Activated CD8-positive, alpha-beta T cell treated with anti-CD3 and anti-CD28 coated beads for 36 hours (primary cell): ENCODE measurements around the gene TRMT61A. TPM values are rescaled to one million over a fixed set of nuclear protein-coding genes. Genes with fewer than 3 reads are reported as not detected.

Experiments
- ATAC-seq: fragments of 200-7000 bp; cut with Tn5 transposase; one replicate; pipeline ENCODE4 v1.10.0; 2021; ENCODE audit warnings: mild to moderate bottlenecking, moderate library complexity
- CTCF ChIA-PET: fragments of 350-600 bp; sonication (Branson Sonifier 250); formaldehyde crosslinking; loops from one replicate; lab custom pipeline; 2021; ENCODE audit warnings: antibody characterized with exemption; lab: Charles Lee
- POLR2A ChIA-PET: fragments of 350-600 bp; sonication (Branson Sonifier 250); formaldehyde crosslinking; loops from one replicate; lab custom pipeline; 2021; ENCODE audit warnings: antibody characterized with exemption; lab: Charles Lee
- DNase-seq: peaks from one replicate; pipeline ENCODE4 v3.0.0-alpha.2; 2020
- H3K27ac Mint-ChIP-seq: one replicate; pipeline ENCODE4 v1.8.0; 2021; ENCODE audit warnings: mild to moderate bottlenecking, mixed read lengths
- H3K27me3 Mint-ChIP-seq: one replicate; pipeline ENCODE4 v1.8.0; 2021; ENCODE audit warnings: mixed read lengths
- H3K36me3 Mint-ChIP-seq: one replicate; pipeline ENCODE4 v1.8.0; 2021; ENCODE audit warnings: low read depth, mixed read lengths
- H3K4me1 Mint-ChIP-seq: one replicate; pipeline ENCODE4 v1.8.0; 2021; ENCODE audit warnings: low read depth, mixed read lengths
- H3K4me3 Mint-ChIP-seq: one replicate; pipeline ENCODE4 v1.8.0; 2021; ENCODE audit warnings: mild to moderate bottlenecking, moderate library complexity, mixed read lengths
- H3K9me3 Mint-ChIP-seq: one replicate; pipeline ENCODE4 v1.8.0; 2021; ENCODE audit warnings: mixed read lengths
- CTCF ChIP-seq: fragments of 200-600 bp; IDR thresholded peaks from one replicate; pipeline ENCODE4 v1.8.0; 2022; ENCODE audit warnings: antibody characterized with exemption, mild to moderate bottlenecking
- intact Hi-C: fragments of 100-400 bp; cut with micrococcal nuclease; formaldehyde crosslinking; loops from one replicate; pipeline ENCODE4 v1.10.0; 2022
- total RNA-seq, 2 experiments: library from RNA; stranded (reverse); gene quantifications; one replicate each; pipeline ENCODE4 v1.2.3, GENCODE V29; 2021

Gene TRMT61A
- total RNA-seq, 2 experiments from 2014 or later = 9.9 TPM

DNA sequence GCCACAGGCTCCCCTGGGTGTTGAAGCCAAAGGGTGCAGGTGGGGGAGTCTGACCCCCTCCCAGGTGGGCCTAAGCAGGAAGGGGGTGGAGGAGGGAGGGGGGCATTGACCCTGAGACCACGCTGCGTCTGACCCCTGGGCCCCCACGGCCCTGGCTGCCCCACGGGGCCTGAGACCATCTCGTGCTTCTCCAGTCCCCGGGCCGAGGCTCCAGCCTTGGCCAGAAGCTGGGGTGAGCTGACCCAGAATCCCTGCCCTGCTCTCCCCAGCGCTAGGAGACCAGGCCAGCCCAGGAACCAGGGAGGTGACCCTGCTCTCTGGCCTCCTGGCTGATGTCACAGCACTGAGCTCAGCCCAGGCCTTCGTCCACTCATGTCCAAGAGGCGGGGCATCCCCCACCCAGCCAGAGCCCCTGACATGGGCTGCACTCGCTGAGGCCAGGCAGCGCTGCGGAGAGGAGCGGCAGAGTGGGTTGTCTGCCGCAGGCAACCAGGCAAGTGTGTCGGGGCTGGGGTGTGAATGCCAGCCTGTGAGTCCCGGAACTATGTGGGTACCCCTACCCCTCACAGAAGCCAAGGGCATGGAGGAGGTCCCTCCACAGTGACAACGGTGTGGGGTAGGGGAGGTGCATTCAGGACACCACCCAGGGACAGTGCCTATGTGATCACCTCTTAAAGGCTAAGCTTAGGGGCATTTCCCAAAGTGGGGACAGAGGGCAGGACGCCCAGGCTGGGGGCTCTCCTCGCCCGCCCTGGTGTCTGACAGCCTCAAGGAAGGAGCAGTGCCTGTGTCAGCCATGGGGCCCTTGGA lies 6.3 kb downstream of the TRMT61A start:
- CTCF ChIA-PET = no interaction called here
- TF ChIP-seq CTCF = no peak
- H3K4me3 Mint-ChIP-seq = no peak overlapping the region
- POLR2A ChIA-PET = interaction anchor here (1.3 to 1.8 kb wide), 4 partner anchors 7 to 26 kb away, joined by 4 to 8 read pairs (median 5); no protein-coding TSS in a partner anchor
- no peak overlapping the region for H3K27ac Mint-ChIP-seq
- intact Hi-C loops = no loop called here
- peaks cover 14% of the 10 kb centered on the region for H3K4me1 Mint-ChIP-seq
- ATAC-seq (no peak), DNase-seq (no peak)
- H3K36me3 Mint-ChIP-seq = peaks cover 10% of the 10 kb centered on the region
- no peaks in the 10 kb centered on the region for H3K9me3 Mint-ChIP-seq
- H3K27me3 Mint-ChIP-seq = no peaks in the 10 kb centered on the region

DNA sequence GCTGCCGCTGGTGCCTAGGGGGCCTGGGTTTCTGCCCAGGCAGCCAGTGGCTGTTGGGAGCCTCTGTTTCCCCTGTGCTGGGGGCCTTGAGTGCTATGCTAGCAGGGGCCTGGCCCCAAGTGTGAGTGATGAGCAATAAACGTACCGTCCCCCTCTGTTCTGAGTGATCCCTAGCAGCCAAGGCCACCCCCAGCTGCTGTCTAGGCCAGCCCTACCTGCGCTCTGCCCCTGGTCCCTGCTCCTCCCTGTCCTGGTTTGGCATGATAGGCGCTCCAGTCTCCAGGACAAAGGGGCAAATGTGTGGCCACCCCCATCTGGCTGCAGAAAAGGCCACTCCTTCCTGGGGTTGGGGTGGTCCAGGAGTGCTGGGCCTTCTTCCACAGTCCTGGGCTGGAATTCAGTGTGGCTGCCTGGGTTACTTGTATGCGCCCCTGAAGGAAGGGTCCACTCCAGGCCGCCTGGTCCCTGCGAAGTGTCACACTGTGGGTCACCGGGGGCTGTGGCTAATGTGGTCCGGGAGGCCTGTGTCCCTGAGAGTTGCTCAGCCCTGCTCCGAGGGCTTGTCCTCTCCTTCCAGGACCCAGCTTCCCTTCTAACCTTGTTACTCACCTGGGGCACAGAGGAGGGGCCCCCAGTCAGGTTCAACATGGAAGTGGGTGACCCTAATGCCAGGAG lies 7.0 kb downstream of the TRMT61A start:
- H3K4me3 Mint-ChIP-seq = no peak overlapping the region
- peaks cover 4% of the 10 kb centered on the region for H3K36me3 Mint-ChIP-seq
- H3K27me3 Mint-ChIP-seq = no peaks in the 10 kb centered on the region
- H3K27ac Mint-ChIP-seq = no peak overlapping the region
- H3K9me3 Mint-ChIP-seq = no peaks in the 10 kb centered on the region
- no peak for TF ChIP-seq CTCF
- H3K4me1 Mint-ChIP-seq = peaks cover 7% of the 10 kb centered on the region
- POLR2A ChIA-PET = interaction anchor here (0.8 to 1.8 kb wide), 5 partner anchors 8 to 25 kb away, joined by 3 to 8 read pairs (median 4); no protein-coding TSS in a partner anchor
- intact Hi-C loops = no loop called here
- ATAC-seq (no peak), DNase-seq (no peak)
- CTCF ChIA-PET = no interaction called here

- peaks cover under 1% of the 10 kb centered on the region for H3K4me1 Mint-ChIP-seq
- TF ChIP-seq CTCF = no peak
- intact Hi-C loops = no loop called here
- no peak for DNase-seq
- peaks cover 3% of the 10 kb centered on the region for H3K36me3 Mint-ChIP-seq
- no peak overlapping the region for H3K4me3 Mint-ChIP-seq
- H3K27ac Mint-ChIP-seq = no peak overlapping the region
- no peak for ATAC-seq
- H3K9me3 Mint-ChIP-seq = no peaks in the 10 kb centered on the region
- H3K27me3 Mint-ChIP-seq = no peaks in the 10 kb centered on the region
- POLR2A ChIA-PET = interaction anchor here (0.8 to 1.5 kb wide), 3 partner anchors 9 to 22 kb away, joined by 3 to 6 read pairs (median 3); no protein-coding TSS in a partner anchor
- CTCF ChIA-PET = interaction anchor here (0.9 kb wide), 1 partner anchor 10 kb away, joined by 3 read pairs; no protein-coding TSS in a partner anchor
Measured at GRCh38 chr14:103536693-103537092, 7.7 kb downstream of the TRMT61A start.

GRCh38 chr14:103537175-103537990 lies 8.4 kb downstream of the TRMT61A start:
- no peaks in the 10 kb centered on the region for H3K9me3 Mint-ChIP-seq
- intact Hi-C loops = no loop called here
- no peaks in the 10 kb centered on the region for H3K27me3 Mint-ChIP-seq
- no peaks in the 10 kb centered on the region for H3K4me1 Mint-ChIP-seq
- H3K36me3 Mint-ChIP-seq = peaks cover 3% of the 10 kb centered on the region
- DNase-seq (no peak), ATAC-seq (no peak)
- ChIA-PET POLR2A (interaction anchor here (0.8 to 2.2 kb wide), 4 partner anchors 9 to 21 kb away, joined by 3 to 13 read pairs (median 4); partner anchors contain the start of gene TRMT61A), CTCF (interaction anchor here (0.9 kb wide), 1 partner anchor 9 kb away, joined by 3 read pairs; no protein-coding TSS in a partner anchor)
- TF ChIP-seq CTCF = no peak
- H3K4me3 Mint-ChIP-seq = no peak overlapping the region
- no peak overlapping the region for H3K27ac Mint-ChIP-seq
